Suprapubic skin (tissue), 4 donors: ENCODE results near the gene PIGR. TPM values are rescaled to one million over a fixed set of nuclear protein-coding genes. Genes with fewer than 3 reads are reported as not detected.

ENCODE experiments used
- DNase-seq, 2 donors: peaks; one replicate each; pipeline ENCODE4 v3.0.0-alpha.2; 2019; ENCODE audit warnings: low spot score in 2 of 2
- H3K27ac ChIP-seq: fragments of 200-600 bp; sonication (generic); one replicate; pipeline ENCODE4 v1.5.1; 2019
- H3K27me3 ChIP-seq: fragments of 200-600 bp; sonication (generic); one replicate; pipeline ENCODE4 v1.5.1; 2019
- H3K36me3 ChIP-seq: fragments of 200-600 bp; sonication (generic); one replicate; pipeline ENCODE4 v1.5.1; 2019
- H3K4me1 ChIP-seq: fragments of 200-600 bp; sonication (generic); one replicate; pipeline ENCODE4 v1.5.1; 2019
- H3K4me3 ChIP-seq: fragments of 200-600 bp; sonication (generic); one replicate; pipeline ENCODE4 v1.5.1; 2019; ENCODE audit warnings: mild to moderate bottlenecking
- H3K9me3 ChIP-seq: fragments of 200-600 bp; sonication (generic); one replicate; pipeline ENCODE4 v1.5.1; 2019
- CTCF ChIP-seq, 2 donors: fragments of 200-600 bp in 1 of 2; fragments of 450-650 bp in 1 of 2; sonication (generic) in 1 of 2; IDR thresholded peaks; one replicate each; pipeline ENCODE4 v1.5.1; 2016 to 2019; ENCODE audit warnings: antibody characterized with exemption in 2 of 2, mild to moderate bottlenecking in 1 of 2, moderate library complexity in 1 of 2
- EP300 ChIP-seq: sonication (generic); formaldehyde crosslinking; IDR thresholded peaks from one replicate; pipeline ENCODE4 v1.6.1; 2017; ENCODE audit warnings: antibody characterized with exemption
- POLR2A ChIP-seq, 2 donors: fragments of 450-650 bp; IDR thresholded peaks; one replicate each; pipeline ENCODE4 v1.6.1; 2017; ENCODE audit warnings: antibody characterized with exemption in 2 of 2, mild to moderate bottlenecking in 2 of 2, moderate library complexity in 2 of 2
- POLR2AphosphoS5 ChIP-seq, 3 donors: sonication (generic); formaldehyde crosslinking; IDR thresholded peaks; one replicate each; pipeline ENCODE4 v1.6.1; 2017; ENCODE audit warnings: antibody characterized with exemption in 3 of 3
- WGBS: methylation state at CpG from one replicate; pipeline ENCODE4 v1.1.5; 2018; 5-methylcytosine and 5-hydroxymethylcytosine counted together
- total RNA-seq, 4 donors: library from RNA; depleted of rRNA; stranded (reverse); fragments of >200 nt; gene quantifications; one replicate each; pipeline ENCODE4 v1.1.0, GENCODE V29; 2016

Gene PIGR
- total RNA-seq, 4 donors from 2014 or later: 0.49 to 6.4 (median 2.3) TPM

GRCh38 chr1:206893380-206893779 lies 52.9 kb downstream of the PIGR start:
- H3K4me1 ChIP-seq: peaks cover 25% of the 10 kb centered on the region
- no peaks in the 10 kb centered on the region for H3K36me3 ChIP-seq
- no peak overlapping the region for H3K27ac ChIP-seq
- TF ChIP-seq EP300: no peak
- H3K4me3 ChIP-seq: no peak overlapping the region
- no peaks in the 10 kb centered on the region for H3K9me3 ChIP-seq
- DNase-seq: no peak
- WGBS: 59% methylated on average over 2 of the region's 2 CpGs
- no peaks in the 10 kb centered on the region for H3K27me3 ChIP-seq

- peaks cover 25% of the 10 kb centered on the region for H3K4me1 ChIP-seq
- no peak for DNase-seq
- no peak for TF ChIP-seq POLR2A (IDR thresholded peaks at IDR 0.05)
- no peak for TF ChIP-seq POLR2AphosphoS5 (IDR thresholded peaks at IDR 0.05)
- TF ChIP-seq EP300: no peak
- TF ChIP-seq CTCF (IDR thresholded peaks at IDR 0.05): no peak
- no peak overlapping the region for H3K27ac ChIP-seq
- H3K4me3 ChIP-seq: no peak overlapping the region
- no peaks in the 10 kb centered on the region for H3K9me3 ChIP-seq
- H3K36me3 ChIP-seq: no peaks in the 10 kb centered on the region
- 74% methylated on average over 3 of the region's 3 CpGs for WGBS
- no peaks in the 10 kb centered on the region for H3K27me3 ChIP-seq
Measured at GRCh38 chr1:206892351-206892984, 53.8 kb downstream of the PIGR start.

- peaks cover 21% of the 10 kb centered on the region for H3K4me1 ChIP-seq
- no peak for TF ChIP-seq CTCF (IDR thresholded peaks at IDR 0.05)
- no peak for TF ChIP-seq POLR2A (IDR thresholded peaks at IDR 0.05)
- TF ChIP-seq POLR2AphosphoS5 (IDR thresholded peaks at IDR 0.05): no peak
- TF ChIP-seq EP300: no peak
- no peak overlapping the region for H3K27ac ChIP-seq
- H3K4me3 ChIP-seq: no peak overlapping the region
- no peak for DNase-seq
- no peaks in the 10 kb centered on the region for H3K36me3 ChIP-seq
- no peaks in the 10 kb centered on the region for H3K27me3 ChIP-seq
- no peaks in the 10 kb centered on the region for H3K9me3 ChIP-seq
- 93% methylated on average over 1 of the region's 1 CpG for WGBS
Measured at GRCh38 chr1:206891412-206891811, 54.9 kb downstream of the PIGR start.

- no peak for DNase-seq
- no peak for TF ChIP-seq EP300
- no peak for TF ChIP-seq CTCF (IDR thresholded peaks at IDR 0.05)
- peaks cover 11% of the 10 kb centered on the region for H3K4me1 ChIP-seq
- no peaks in the 10 kb centered on the region for H3K27me3 ChIP-seq
- H3K27ac ChIP-seq: no peak overlapping the region
- 49% methylated on average over 15 of the region's 15 CpGs for WGBS
- no peak overlapping the region for H3K4me3 ChIP-seq
- H3K36me3 ChIP-seq: no peaks in the 10 kb centered on the region
- H3K9me3 ChIP-seq: no peaks in the 10 kb centered on the region
Measured at GRCh38 chr1:206890125-206891060, 55.9 kb downstream of the PIGR start.

- Histone ChIP-seq H3K27me3 (peaks cover 2% of the 10 kb centered on the region), H3K4me1 (peaks cover 11% of the 10 kb centered on the region), H3K36me3 (no peaks in the 10 kb centered on the region), H3K4me3 (no peak overlapping the region), H3K9me3 (no peaks in the 10 kb centered on the region), H3K27ac (no peak overlapping the region)
- no peak for TF ChIP-seq POLR2AphosphoS5 (IDR thresholded peaks at IDR 0.05)
- TF ChIP-seq EP300: no peak
- TF ChIP-seq POLR2A (IDR thresholded peaks at IDR 0.05): no peak
- no peak for TF ChIP-seq CTCF (IDR thresholded peaks at IDR 0.05)
- WGBS: 79% methylated on average over 4 of the region's 4 CpGs
- no peak for DNase-seq
Measured at GRCh38 chr1:206887701-206888100, 58.6 kb downstream of the PIGR start.
